ENCODE measurements around the gene APLN. TPM values are rescaled to one million over a fixed set of nuclear protein-coding genes. Genes with fewer than 3 reads are reported as not detected.

APLN gene, protein sequence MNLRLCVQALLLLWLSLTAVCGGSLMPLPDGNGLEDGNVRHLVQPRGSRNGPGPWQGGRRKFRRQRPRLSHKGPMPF
- 9.0 and 19.0 TPM in 2 replicates for total RNA-seq

DNA sequence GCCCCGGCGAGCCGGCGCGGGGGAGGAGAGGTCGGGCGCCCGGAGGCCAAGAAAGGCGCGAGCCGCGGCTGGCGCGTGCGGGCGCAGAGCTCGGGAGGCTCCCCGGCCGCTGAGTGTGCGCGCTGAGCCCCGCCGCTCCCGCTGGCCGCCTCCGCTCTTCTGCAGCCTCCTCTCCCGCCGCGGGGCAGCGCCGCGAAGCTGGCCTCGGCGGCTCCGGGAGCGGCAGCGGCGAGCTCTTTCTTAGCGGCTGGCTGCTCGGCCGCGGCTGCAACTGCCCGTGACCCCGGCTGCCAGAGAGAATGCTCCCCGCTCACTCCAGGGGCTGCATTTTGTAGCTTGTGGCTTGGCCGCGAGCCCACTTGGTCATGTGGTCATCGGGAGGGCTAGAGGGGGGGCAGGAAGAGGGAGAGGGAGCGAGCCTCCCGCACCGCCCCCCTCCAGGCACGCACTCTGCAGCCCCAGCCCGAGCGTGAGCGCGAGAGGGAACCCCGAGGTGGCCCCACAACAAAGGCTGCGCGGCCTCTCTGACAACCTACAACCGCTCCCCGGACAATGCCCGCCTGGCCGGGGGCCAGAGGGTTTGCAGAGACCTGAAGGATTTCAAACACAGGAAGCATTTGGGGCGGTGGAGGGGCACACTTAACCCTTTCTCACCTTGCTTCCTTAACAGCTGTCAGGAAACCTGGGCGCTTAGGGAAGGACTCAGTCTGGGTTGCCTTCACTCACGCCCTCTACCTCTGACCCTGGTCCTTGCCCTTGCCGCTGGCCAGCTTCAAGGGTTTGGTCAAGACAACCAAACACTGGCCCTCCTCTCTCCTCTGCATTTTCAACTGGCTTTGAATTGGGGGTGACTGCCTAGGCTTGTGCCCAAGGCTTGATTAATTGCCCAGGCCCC, at the start of gene APLN:
APLN (minus strand) TSS at position 305 of the 895 bp plus-strand sequence. CDS start 326 bp downstream, outside the sequence.

Other genes starting within 250 kb of the APLN start
- gene SMARCA1, start 131.5 kb downstream of the APLN start, total RNA-seq, result 39.3 and 41.7 TPM in 2 replicates
- 8.6 and 12.4 TPM in 2 replicates for gene OCRL, start 114.7 kb downstream of the APLN start, total RNA-seq
- 5.7 and 13.9 TPM in 2 replicates for gene XPNPEP2, start 84.0 kb upstream of the APLN start, total RNA-seq
- gene SASH3, start 125.0 kb upstream of the APLN start, total RNA-seq, result not detected in 2 replicates
- 28.2 and 41.0 TPM in 2 replicates for gene ZDHHC9, start 188.9 kb upstream of the APLN start, total RNA-seq

All from pericardium fibroblast (primary cell).